Stimulated activated naive CD8-positive, alpha-beta T cell treated with anti-CD3 and anti-CD28 coated beads, Interleukin-15, Interleukin-2, amounts not matched to agents 100 U/mL and 50 U/mL, for 24 hours (primary cell): ENCODE measurements around the gene PIK3R2.
"Not testable (repeated sequence)": the region's sequence is repeated elsewhere in the genome, so short reads cannot be mapped to it uniquely, and the experiment has no call there.

Experiments used
- ATAC-seq: fragments of 150-1000 bp; cut with Tn5 transposase; one replicate; pipeline ENCODE4 v1.10.0; 2021
- DNase-seq: peaks from one replicate; pipeline ENCODE4 v3.0.0; 2021

Gene PIK3R2

GRCh38 chr19:18155095-18156087, 2.4 kb downstream of the PIK3R2 start:
- ATAC-seq (no peak), DNase-seq (no peak)

DNA sequence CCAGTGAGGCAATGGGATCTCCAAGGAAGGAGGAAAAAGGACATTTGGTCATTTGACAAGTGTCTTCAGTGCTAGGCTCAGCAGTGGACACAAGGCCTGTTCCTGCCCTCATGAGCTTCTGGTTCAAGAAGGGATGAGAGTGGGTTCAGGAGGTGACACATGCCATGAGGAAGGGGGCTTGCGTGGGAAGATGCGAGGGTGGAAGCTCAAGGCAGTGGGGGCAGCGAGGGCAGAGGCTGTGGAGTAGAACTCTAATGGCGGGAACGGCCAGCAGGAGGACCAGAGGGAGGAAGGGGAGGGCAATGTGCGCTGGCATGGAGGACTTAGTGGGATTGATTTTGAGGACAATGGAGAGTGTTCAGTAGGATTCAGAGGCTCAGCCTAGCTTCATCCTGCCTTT, 3.3 kb downstream of the PIK3R2 start:
- DNase-seq (no peak), ATAC-seq (no peak)

DNA sequence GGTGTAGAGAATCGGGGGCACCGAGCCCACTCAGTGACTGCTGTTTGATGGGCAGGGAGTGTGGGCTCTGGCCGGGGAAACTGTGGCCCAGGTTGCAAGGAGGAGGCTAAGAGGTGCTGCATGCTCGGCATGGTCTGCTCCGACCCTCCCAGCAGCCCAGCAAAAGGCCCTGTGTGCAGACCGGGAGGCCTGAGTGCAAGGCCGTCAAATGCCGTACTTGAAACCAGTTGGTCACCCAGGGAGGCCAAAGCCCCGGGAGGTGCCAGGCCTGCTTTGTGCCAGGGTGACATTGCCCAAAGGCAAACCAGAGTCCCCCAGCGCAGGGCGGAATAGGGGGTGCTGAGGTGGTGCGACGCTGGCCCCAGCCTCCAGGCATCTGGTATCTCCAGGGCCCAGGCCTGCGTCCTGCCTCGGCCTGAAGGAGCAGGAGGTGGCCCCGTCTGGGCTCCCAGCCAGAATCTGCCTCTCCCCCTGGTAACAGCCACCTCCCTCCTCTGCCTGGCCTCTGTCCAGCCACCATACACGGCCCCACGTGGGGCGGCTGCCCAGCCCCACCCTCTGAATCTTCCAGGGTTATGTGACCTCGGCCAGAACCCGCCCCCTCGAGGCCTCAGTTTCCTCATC, 4.0 kb downstream of the PIK3R2 start:
- no peak for ATAC-seq
- DNase-seq: no peak

- ATAC-seq: no peak
- DNase-seq: no peak
Observed at GRCh38 chr19:18157465-18158063, 4.6 kb downstream of the PIK3R2 start.

- ATAC-seq (no peak), DNase-seq (no peak)
Observed at GRCh38 chr19:18158467-18158866, 5.5 kb downstream of the PIK3R2 start.

DNA sequence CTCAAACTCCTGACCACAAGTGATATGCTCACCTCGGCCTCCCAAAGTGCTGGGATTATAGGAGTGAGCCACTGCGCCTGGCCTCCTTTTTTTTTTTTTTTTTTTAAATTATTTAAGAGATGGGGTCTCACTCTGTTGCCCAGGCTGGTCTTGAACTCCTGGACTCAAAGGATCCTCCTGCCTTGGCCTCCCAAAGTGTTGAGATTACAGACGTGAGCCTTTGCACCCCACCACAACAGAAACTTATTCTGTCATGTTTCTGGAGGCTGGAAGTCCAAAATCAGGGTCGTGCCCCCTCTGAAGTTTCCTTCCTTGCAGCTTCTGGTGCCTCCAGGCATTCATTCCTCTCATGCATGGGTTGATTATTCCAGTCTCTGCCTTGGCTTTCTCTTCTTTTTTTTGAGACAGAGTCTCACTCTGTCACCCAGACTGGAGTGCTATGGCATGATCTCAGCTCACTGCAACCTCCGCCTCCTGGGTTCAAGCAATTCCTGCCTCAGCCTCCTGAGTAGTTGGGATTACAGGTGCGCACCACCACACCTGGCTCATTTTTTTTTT, 6.2 kb downstream of the PIK3R2 start:
- ATAC-seq, DNase-seq: not testable (repeated sequence)

DNA sequence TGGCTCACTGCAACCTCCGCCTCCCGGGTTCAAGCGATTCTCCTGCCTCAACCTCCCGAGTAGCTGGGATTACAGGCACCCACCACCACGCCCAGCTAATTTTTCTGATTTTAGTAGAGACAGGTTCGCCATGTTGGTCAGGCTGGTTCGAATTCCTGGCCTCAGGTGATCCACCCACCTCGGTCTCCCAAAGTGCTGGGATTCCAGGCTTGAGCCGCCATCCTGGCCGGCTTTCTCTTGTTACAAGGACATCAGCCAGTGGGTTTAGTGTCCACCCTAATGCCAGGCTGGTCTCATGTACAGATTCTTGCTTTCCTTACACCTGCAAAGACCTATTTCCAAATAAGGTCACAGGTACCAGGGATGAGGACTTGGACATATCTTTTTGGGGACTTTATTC, 6.8 kb downstream of the PIK3R2 start:
- DNase-seq (no peak), ATAC-seq (no peak)

DNA sequence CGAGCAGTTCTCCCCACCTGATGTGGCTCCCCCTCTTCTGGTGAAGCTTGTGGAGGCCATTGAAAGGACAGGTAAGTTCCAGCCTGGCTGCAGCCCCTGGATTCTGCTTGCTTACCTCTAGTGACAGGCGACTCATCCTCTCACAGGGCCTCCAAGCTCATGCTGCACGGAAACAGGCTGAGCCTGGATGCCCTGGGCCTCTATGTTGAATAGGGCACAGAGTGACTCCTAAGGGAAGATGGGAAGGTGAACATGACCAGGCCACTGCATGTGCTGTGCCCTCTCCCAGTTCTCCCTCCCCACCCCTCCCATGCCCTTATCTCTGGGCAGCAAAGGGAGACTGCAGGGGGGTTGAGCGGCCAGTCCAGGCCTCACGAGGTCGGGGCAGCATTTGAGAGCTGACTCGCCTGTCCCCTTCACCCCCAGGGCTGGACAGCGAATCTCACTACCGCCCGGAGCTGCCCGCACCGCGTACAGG, 7.6 kb downstream of the PIK3R2 start:
- DNase-seq (no peak), ATAC-seq (peak; percentile 29)

GRCh38 chr19:18160971-18161635, 8.1 kb downstream of the PIK3R2 start:
- ATAC-seq: peak; percentile 87
- DNase-seq: peak; percentile 89

- DNase-seq (no peak), ATAC-seq (peak; percentile 21)
Observed at GRCh38 chr19:18161636-18162002, 8.7 kb downstream of the PIK3R2 start.

- no peak for DNase-seq
Observed at GRCh38 chr19:18164072-18164471, 11.1 kb downstream of the PIK3R2 start.

GRCh38 chr19:18165794-18166544, 13.0 kb downstream of the PIK3R2 start:
- no peak for ATAC-seq
- DNase-seq: no peak

More at GRCh38 chr19:18164072-18164471, 11.1 kb downstream of the PIK3R2 start:
- no peak for ATAC-seq

- DNase-seq (no peak), ATAC-seq (no peak)
Observed at GRCh38 chr19:18167011-18167410, 14.0 kb downstream of the PIK3R2 start.

DNA sequence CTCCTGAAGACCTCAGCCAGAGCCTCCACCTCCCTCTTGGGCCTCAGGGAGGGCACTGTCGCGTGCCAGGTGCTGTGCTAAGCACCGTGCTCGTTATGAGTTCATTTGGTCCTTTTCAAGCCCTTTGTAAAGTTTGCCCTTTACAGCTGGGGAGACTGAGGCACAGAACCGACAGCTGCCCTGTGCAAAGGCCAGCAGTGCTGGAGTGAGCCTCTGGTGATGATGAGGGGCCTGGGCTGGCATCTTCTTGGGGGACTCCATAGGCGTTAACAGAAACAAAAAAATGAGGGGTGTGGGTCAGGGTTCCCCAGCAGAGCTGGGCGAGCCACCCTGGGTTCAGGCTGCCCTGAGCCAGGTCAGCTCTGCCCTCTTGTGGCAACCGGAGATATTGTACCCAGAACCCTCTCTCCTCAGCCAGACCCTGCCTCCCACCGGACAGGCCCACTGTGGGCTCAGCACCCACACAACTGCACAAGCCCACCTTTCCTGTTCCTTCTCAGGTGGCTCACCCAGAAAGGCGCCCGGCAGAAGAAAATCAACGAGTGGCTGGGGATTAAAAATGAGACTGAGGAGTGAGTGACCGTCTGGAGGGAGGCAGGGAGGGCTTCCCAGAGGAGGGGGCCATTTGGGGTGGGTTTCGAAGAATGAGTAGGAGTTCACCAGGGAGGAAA, 15.1 kb downstream of the PIK3R2 start:
- peak; percentile 74 for ATAC-seq
- DNase-seq: peak; percentile 74

- DNase-seq (no peak), ATAC-seq (no peak)
Observed at GRCh38 chr19:18168673-18169381, 15.9 kb downstream of the PIK3R2 start.

DNA sequence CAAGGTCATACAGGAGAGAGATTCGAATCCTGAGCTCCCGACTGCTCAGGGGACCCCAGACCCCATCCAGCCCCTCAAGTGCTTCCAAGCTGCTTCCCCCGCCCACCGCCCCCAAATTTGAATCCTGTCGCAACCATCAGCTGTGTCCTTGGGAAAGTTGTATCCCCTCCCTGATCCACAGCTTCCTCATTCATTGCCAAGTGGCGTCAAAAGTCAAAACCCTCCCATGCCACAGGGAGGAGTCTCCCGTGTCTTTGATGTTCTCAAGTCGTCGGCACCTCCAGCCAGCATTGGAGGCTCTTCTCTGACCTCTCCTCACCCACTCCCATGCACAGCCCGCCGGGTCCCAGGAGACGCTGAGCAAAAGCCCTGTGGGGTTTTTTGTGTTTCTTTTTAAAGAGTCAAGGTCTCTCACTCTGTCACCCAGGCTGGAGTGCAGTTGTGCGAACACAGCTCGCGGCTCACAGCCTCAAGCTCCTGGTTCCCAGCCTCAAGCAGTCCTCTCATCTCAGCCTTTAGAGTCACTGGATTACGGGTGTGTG, 17.8 kb downstream of the PIK3R2 start:
- no peak for DNase-seq
- ATAC-seq: no peak

GRCh38 chr19:18171605-18172327, 18.8 kb downstream of the PIK3R2 start:
- DNase-seq (no peak), ATAC-seq (no peak)

DNA sequence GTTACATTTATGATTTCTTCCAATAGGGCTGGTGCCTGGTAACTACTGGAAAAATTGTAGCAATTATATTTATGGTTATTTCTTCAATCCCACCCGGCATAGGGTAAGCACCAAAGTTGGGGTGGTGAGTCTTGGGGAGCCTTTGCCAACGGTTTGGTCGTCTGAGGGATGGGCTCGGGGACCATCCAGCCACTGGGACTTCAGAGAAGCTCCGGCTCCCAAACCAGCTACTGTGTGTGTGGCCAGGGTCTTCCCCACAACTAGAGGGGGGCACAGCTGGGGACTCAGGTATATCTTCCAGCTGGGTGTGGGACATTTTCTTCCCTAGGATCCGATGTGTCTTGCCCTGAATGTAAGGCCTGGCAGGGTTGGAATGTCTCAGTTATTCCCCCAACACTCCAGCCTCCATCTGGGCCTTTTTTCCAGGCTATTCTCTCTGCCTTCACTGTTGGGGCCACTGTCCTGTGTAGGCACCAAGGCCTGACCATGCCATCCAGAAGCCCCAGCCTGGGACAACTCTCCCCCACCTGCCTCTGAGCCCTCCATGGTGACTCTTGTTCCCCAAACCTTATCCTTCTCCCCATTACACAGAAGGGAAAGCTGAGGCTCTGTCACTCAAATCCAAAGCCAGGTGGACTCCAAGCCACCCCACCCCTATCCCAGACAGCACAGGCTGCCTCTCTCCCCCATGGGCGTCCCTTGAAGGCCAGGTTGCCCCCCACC, 19.5 kb downstream of the PIK3R2 start:
- no peak for DNase-seq
- ATAC-seq: no peak
